ENCODE measurements around the gene TRAF2.

The TRAF2 gene

DNA sequence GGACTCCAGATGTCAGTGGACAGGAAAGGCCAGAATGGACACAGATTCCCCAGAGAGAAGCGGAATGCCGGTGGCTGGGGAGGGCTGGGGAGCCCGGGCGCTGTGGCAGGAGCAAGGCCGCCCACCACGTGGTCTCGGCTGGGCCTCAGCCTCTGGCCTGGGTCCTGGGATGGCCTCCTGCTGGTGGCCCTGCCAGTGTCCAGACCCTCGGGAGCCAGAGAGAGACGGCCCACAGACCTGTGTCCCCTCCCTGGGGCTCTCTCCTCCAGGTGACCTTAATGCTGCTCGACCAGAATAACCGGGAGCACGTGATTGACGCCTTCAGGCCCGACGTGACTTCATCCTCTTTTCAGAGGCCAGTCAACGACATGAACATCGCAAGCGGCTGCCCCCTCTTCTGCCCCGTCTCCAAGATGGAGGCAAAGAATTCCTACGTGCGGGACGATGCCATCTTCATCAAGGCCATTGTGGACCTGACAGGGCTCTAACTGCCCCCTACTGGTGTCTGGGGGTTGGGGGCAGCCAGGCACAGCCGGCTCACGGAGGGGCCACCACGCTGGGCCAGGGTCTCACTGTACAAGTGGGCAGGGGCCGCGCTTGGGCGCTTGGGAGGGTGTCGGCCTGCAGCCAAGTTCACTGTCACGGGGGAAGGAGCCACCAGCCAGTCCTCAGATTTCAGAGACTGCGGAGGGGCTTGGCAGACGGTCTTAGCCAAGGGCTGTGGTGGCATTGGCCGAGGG is 39.3 kb downstream of the TRAF2 start:
- no peak overlapping the region for H3K4me3 ChIP-seq (ENCODE audit: low read length)
- no peaks in the 10 kb centered on the region for H3K4me1 ChIP-seq (ENCODE audit: insufficient read depth, low read length)
- no peak overlapping the region for H3K27ac ChIP-seq (ENCODE audit: low read depth, low read length)
- H3K9me3 ChIP-seq (ENCODE audit: insufficient read depth, low read depth, low read length) = no peaks in the 10 kb centered on the region
- 95% methylated on average over 33 of the region's 33 CpGs for WGBS
- H3K27me3 ChIP-seq (ENCODE audit: insufficient read depth, low read length) = no peaks in the 10 kb centered on the region
- no peak overlapping the region for H3K9ac ChIP-seq (ENCODE audit: low read depth, low read length)
- peaks cover 69% of the 10 kb centered on the region for H3K36me3 ChIP-seq (ENCODE audit: insufficient read depth, low read length)

DNA sequence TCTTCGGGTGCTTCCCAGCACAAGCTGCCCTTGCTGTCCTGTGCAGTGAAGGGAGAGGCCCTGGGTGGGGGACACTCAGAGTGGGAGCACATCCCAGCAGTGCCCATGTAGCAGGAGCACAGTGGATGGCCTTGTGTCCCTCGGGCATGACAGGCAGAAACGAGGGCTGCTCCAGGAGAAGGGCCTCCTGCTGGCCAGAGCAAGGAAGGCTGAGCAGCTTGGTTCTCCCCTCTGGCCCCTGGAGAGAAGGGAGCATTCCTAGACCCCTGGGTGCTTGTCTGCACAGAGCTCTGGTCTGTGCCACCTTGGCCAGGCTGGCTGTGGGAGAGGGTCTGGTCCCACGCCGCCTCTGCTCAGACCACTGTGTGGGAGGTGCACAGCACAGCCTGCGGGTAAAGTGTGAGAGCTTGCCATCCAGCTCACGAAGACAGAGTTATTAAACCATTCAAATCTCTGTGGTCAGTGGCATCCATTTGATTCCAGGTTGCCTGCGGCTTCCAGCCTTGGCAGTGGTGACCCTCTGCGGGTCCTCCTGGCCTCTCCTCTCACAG is 39.9 kb downstream of the TRAF2 start:
- Histone ChIP-seq H3K4me3 (ENCODE audit: low read length) (no peak overlapping the region), H3K4me1 (ENCODE audit: insufficient read depth, low read length) (no peaks in the 10 kb centered on the region), H3K36me3 (ENCODE audit: insufficient read depth, low read length) (peaks cover 63% of the 10 kb centered on the region), H3K9me3 (ENCODE audit: insufficient read depth, low read depth, low read length) (no peaks in the 10 kb centered on the region), H3K9ac (ENCODE audit: low read depth, low read length) (no peak overlapping the region), H3K27ac (ENCODE audit: low read depth, low read length) (no peak overlapping the region), H3K27me3 (ENCODE audit: insufficient read depth, low read length) (no peaks in the 10 kb centered on the region)
- 96% methylated on average over 9 of the region's 9 CpGs for WGBS

DNA sequence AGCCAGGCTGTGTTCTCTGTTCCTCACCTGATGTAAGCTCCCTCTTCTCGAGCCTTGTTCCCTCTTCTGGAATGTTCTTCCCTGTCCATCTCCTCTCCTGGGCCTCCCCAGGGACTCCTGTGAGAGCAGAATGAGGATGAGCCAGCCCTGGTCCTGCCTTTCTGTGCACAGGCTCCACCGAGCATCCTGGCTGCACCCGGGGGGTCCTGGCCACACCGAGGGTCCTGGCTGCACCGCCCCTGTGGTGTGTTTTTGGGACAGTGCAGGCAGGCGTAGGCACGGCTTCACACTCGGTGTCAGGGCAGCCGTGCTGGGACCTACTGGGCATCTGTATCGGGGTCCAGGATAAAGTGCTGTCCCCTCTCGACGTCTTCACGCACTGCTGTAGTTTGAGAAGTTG is 40.4 kb downstream of the TRAF2 start:
- no peak overlapping the region for H3K27ac ChIP-seq (ENCODE audit: low read depth, low read length)
- no peaks in the 10 kb centered on the region for H3K4me1 ChIP-seq (ENCODE audit: insufficient read depth, low read length)
- 96% methylated on average over 13 of the region's 13 CpGs for WGBS
- no peaks in the 10 kb centered on the region for H3K9me3 ChIP-seq (ENCODE audit: insufficient read depth, low read depth, low read length)
- H3K9ac ChIP-seq (ENCODE audit: low read depth, low read length) = no peak overlapping the region
- H3K27me3 ChIP-seq (ENCODE audit: insufficient read depth, low read length) = no peaks in the 10 kb centered on the region
- no peak overlapping the region for H3K4me3 ChIP-seq (ENCODE audit: low read length)
- peaks cover 62% of the 10 kb centered on the region for H3K36me3 ChIP-seq (ENCODE audit: insufficient read depth, low read length)

DNA sequence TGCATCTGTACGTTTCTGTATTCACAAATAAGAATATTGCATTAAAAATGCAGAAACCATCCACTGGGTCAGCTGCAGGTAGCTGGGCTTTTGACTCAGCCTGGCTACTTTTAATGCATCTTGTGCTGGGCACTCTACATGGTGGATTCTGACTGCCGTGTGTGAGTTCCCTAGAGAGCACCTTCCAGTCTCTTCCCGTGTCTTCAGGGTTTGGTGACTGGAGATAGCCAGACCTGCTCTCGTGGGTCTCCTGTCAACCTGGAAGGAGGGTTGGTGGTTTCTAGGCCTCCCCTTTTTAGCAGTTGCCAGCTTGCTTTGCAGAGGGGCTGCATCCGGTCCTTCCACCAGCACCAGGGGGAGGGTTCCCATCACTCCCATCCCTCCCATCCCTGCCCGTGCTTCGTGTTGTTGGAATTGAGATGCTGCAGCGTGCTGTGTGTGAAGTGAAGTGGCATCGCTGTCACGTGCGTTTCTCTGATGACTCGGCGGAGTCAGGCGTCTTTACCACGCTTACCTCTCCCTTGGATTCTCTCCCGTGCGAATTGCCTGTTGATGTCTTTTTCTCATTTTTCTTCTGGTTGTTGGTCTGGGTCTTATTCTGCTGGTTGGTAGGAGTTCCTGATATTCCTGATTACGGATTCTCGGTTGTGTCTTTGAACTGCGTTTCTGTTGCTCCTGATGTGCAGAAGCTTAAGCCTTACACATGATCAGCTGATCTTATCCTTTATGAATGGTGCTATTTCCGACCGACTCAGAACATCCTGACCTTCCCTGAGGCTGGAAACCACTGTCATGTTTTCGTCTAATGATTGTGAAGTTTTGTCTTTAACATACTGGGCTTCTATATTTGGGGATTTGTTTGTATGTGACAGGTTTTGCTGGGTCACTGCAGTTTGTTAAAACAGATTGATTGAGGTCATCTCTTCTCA is 41.3 kb downstream of the TRAF2 start:
- Histone ChIP-seq H3K4me1 (ENCODE audit: insufficient read depth, low read length) (no peaks in the 10 kb centered on the region), H3K27ac (ENCODE audit: low read depth, low read length) (no peak overlapping the region), H3K36me3 (ENCODE audit: insufficient read depth, low read length) (peaks cover 58% of the 10 kb centered on the region), H3K27me3 (ENCODE audit: insufficient read depth, low read length) (no peaks in the 10 kb centered on the region), H3K4me3 (ENCODE audit: low read length) (no peak overlapping the region), H3K9me3 (ENCODE audit: insufficient read depth, low read depth, low read length) (no peaks in the 10 kb centered on the region), H3K9ac (ENCODE audit: low read depth, low read length) (no peak overlapping the region)
- 97% methylated on average over 23 of the region's 23 CpGs for WGBS

DNA sequence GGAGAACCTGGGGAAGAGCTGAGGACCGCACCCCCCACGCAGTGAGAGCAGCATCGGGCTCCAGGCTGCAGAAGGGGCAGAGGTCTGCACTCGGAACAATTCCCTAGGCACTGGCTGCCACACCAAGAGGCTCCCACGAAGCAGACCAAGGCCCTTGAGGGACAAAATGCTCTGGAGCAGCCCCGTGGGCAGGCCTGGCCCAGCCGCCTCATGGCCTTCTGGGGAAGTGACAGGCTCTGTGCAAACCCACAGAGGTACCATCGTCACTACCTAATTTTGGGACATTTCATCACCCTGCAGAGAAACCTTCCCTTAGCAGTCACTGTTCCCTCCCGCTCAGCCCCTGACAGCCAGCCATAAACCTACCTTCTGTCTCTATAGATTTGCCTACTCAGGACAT is 42.3 kb downstream of the TRAF2 start:
- Histone ChIP-seq H3K4me1 (ENCODE audit: insufficient read depth, low read length) (no peaks in the 10 kb centered on the region), H3K36me3 (ENCODE audit: insufficient read depth, low read length) (peaks cover 52% of the 10 kb centered on the region), H3K9ac (ENCODE audit: low read depth, low read length) (no peak overlapping the region), H3K4me3 (ENCODE audit: low read length) (no peak overlapping the region), H3K9me3 (ENCODE audit: insufficient read depth, low read depth, low read length) (no peaks in the 10 kb centered on the region), H3K27me3 (ENCODE audit: insufficient read depth, low read length) (no peaks in the 10 kb centered on the region), H3K27ac (ENCODE audit: low read depth, low read length) (no peak overlapping the region)
- 92% methylated on average over 9 of the region's 9 CpGs for WGBS

DNA sequence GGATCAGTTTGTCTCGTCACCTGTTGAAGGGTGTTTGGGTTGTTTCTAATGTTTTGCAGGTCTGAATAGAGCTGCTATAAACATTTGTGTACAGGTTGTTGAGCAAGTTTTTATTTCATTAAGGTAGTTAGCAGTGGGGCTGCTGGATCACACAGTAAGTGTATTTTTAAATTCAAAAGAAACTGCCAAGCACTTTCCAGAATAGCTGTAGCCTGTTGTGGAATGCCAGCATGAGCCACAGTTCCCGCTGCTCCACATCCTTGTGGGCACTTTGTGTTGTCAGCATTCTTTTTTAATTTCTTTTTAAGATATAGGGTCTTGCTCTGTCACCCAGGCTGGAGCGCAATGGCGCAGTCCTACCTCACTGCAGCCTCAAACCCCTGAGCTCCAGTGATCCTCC is 43.7 kb downstream of the TRAF2 start:
- no peaks in the 10 kb centered on the region for H3K27me3 ChIP-seq (ENCODE audit: insufficient read depth, low read length)
- H3K9me3 ChIP-seq (ENCODE audit: insufficient read depth, low read depth, low read length) = no peaks in the 10 kb centered on the region
- H3K4me1 ChIP-seq (ENCODE audit: insufficient read depth, low read length) = no peaks in the 10 kb centered on the region
- peaks cover 41% of the 10 kb centered on the region for H3K36me3 ChIP-seq (ENCODE audit: insufficient read depth, low read length)
- H3K4me3 ChIP-seq (ENCODE audit: low read length) = no peak overlapping the region
- no peak overlapping the region for H3K9ac ChIP-seq (ENCODE audit: low read depth, low read length)
- 95% methylated on average over 4 of the region's 4 CpGs for WGBS
- H3K27ac ChIP-seq (ENCODE audit: low read depth, low read length) = no peak overlapping the region

DNA sequence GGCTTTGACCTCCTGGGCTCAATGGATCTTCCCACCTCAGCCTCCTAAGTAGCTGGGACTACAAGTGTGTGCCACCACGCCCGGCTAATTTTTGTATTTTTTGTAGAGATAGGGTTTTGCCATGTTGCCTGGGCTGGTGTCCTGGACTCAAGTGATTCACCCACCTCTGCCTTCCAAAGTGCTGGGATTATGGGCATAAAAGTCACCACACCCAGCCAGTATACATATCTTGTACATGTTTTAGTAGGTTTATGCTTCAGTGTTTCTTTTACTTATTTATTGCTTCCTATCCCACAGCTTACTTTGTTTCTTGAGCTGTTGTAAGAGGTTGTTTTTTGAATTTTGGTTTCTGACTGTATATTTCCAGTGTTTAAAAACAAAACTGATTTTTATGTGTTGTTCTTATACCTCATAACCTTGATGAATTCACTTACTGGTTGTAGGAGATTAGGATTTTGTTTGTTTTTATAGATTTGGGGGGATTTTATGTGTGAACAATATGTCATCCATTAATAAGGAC is 45.4 kb downstream of the TRAF2 start:
- WGBS = 100% methylated on average over 2 of the region's 2 CpGs
- Histone ChIP-seq H3K27ac (ENCODE audit: low read depth, low read length) (no peak overlapping the region), H3K4me3 (ENCODE audit: low read length) (no peak overlapping the region), H3K27me3 (ENCODE audit: insufficient read depth, low read length) (no peaks in the 10 kb centered on the region), H3K9me3 (ENCODE audit: insufficient read depth, low read depth, low read length) (no peaks in the 10 kb centered on the region), H3K36me3 (ENCODE audit: insufficient read depth, low read length) (peaks cover 25% of the 10 kb centered on the region), H3K4me1 (ENCODE audit: insufficient read depth, low read length) (no peaks in the 10 kb centered on the region), H3K9ac (ENCODE audit: low read depth, low read length) (no peak overlapping the region)

DNA sequence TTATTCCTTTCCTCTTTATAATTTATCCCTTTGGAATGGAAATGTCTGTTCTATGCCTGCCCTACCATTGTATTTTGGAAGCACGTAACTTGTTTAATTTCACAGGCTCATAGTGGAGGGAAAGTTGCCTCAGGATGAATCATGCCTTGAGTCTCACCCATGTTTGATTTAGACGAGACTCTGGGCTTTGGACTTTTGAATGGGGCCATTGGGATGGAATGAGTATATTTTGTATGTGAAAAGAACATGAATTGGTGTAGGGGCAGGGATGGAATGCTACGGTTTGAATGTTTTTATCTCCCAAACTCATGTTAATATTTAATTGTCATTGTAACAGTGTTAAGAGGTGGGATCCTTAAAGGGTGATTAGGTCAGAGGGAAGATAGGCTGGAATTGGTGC is 48.0 kb downstream of the TRAF2 start:
- H3K4me3 ChIP-seq (ENCODE audit: low read length) = no peak overlapping the region
- H3K27ac ChIP-seq (ENCODE audit: low read depth, low read length) = no peak overlapping the region
- peaks cover 8% of the 10 kb centered on the region for H3K36me3 ChIP-seq (ENCODE audit: insufficient read depth, low read length)
- no peaks in the 10 kb centered on the region for H3K9me3 ChIP-seq (ENCODE audit: insufficient read depth, low read depth, low read length)
- no peaks in the 10 kb centered on the region for H3K4me1 ChIP-seq (ENCODE audit: insufficient read depth, low read length)
- 91% methylated on average over 3 of the region's 3 CpGs for WGBS
- H3K27me3 ChIP-seq (ENCODE audit: insufficient read depth, low read length) = no peaks in the 10 kb centered on the region
- H3K9ac ChIP-seq (ENCODE audit: low read depth, low read length) = no peak overlapping the region

DNA sequence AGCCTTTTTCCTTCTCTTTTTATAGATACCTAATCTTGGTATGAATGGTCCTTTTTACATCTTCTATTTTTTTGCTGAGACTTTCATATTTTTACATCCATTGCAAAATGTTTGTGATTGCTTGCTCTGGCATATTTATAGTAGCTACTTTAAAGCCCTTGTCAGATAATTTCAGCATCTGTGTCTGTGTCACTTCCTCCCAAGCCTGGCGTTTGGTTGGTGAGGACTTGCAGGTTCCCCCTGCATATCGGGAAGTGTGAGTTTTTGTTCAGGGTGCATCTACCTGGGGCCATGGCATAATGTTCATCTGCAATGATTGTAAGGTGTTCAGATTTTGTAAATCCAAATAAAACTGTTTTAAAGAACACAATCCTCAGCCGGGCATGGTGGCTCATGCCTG is 49.3 kb downstream of the TRAF2 start:
- H3K9me3 ChIP-seq (ENCODE audit: insufficient read depth, low read depth, low read length) = no peaks in the 10 kb centered on the region
- H3K9ac ChIP-seq (ENCODE audit: low read depth, low read length) = no peak overlapping the region
- H3K27ac ChIP-seq (ENCODE audit: low read depth, low read length) = no peak overlapping the region
- H3K4me3 ChIP-seq (ENCODE audit: low read length) = no peak overlapping the region
- H3K27me3 ChIP-seq (ENCODE audit: insufficient read depth, low read length) = no peaks in the 10 kb centered on the region
- 96% methylated on average over 3 of the region's 3 CpGs for WGBS
- peaks cover 21% of the 10 kb centered on the region for H3K36me3 ChIP-seq (ENCODE audit: insufficient read depth, low read length)
- no peaks in the 10 kb centered on the region for H3K4me1 ChIP-seq (ENCODE audit: insufficient read depth, low read length)

DNA sequence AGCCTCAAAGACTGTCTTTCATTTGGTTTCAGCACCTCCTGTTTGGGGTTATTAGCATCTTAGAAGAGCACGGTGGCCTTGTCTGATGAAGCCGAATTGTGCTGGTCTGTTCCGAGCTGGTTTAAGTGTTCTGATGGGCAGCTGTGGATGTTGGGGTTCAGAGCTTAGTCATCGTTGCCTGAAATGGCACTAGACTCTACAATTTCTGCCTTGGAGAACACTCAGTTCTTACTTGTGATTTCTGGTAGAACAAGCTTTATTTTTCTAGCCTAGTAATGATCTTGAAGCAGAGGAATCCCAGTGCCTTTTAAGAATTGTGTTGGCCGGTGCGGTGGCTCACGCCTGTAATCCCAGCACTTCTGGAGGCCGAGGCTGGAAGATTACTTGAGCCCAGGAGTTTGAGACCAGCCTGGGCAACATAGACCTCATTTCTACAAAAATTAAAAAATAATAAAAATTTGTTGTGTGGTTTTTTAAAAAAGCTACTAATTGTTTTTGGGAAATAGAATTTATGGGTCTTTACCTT is 50.4 kb downstream of the TRAF2 start:
- Histone ChIP-seq H3K27ac (ENCODE audit: low read depth, low read length) (no peak overlapping the region), H3K27me3 (ENCODE audit: insufficient read depth, low read length) (no peaks in the 10 kb centered on the region), H3K9me3 (ENCODE audit: insufficient read depth, low read depth, low read length) (no peaks in the 10 kb centered on the region), H3K36me3 (ENCODE audit: insufficient read depth, low read length) (peaks cover 31% of the 10 kb centered on the region), H3K9ac (ENCODE audit: low read depth, low read length) (no peak overlapping the region), H3K4me3 (ENCODE audit: low read length) (no peak overlapping the region), H3K4me1 (ENCODE audit: insufficient read depth, low read length) (no peaks in the 10 kb centered on the region)
- WGBS = 91% methylated on average over 8 of the region's 8 CpGs
